Calu3 (cell line): ENCODE data around the gene KRTAP6-1. TPM values are rescaled to one million over a fixed set of nuclear protein-coding genes. Genes with fewer than 3 reads are reported as not detected.

ENCODE experiments used
- Bru-seq: library from RNA; stranded (reverse); fragments of 400-500 nt; gene quantifications from one replicate; lab custom pipeline; 2021; lab: Mats Ljungman, UMichigan
- BruChase-seq, 2 experiments: library from RNA; stranded (reverse); fragments of 400-500 nt; gene quantifications; one replicate each; lab custom pipeline; 2021; lab: Mats Ljungman, UMichigan
- BruUV-seq: library from RNA; stranded (reverse); fragments of 400-500 nt; replicated peaks from 2 replicates; lab custom pipeline; 2021; lab: Mats Ljungman, UMichigan
- CTCF ChIA-PET: fragments of 300-600 bp; sonication (Branson Sonifier 250); formaldehyde crosslinking; loops from one replicate; lab custom pipeline; 2022; ENCODE audit warnings: antibody characterized with exemption; lab: Charles Lee
- DNase-seq: peaks from one replicate; pipeline ENCODE4 v3.0.0; 2022
- H3K27ac Mint-ChIP-seq: one replicate; pipeline ENCODE4 v1.8.0; 2022; ENCODE audit warnings: mixed read lengths; ENCODE audit not compliant: unreplicated experiment
- H3K27me3 Mint-ChIP-seq: one replicate; pipeline ENCODE4 v1.8.0; 2022; ENCODE audit warnings: mixed read lengths; ENCODE audit not compliant: unreplicated experiment
- H3K36me3 Mint-ChIP-seq: one replicate; pipeline ENCODE4 v1.8.0; 2022; ENCODE audit warnings: mild to moderate bottlenecking, moderate library complexity, mixed read lengths; ENCODE audit not compliant: insufficient read depth, unreplicated experiment
- H3K4me1 Mint-ChIP-seq: one replicate; pipeline ENCODE4 v1.8.0; 2022; ENCODE audit warnings: mild to moderate bottlenecking, low read depth, mixed read lengths; ENCODE audit not compliant: unreplicated experiment
- H3K4me3 Mint-ChIP-seq: one replicate; pipeline ENCODE4 v1.8.0; 2022; ENCODE audit warnings: mild to moderate bottlenecking, low read depth, moderate library complexity, mixed read lengths; ENCODE audit not compliant: unreplicated experiment
- H3K9me3 Mint-ChIP-seq: one replicate; pipeline ENCODE4 v1.8.0; 2022; ENCODE audit warnings: low read depth, mixed read lengths; ENCODE audit not compliant: unreplicated experiment
- CTCF ChIP-seq: fragments of 200-600 bp; IDR thresholded peaks from one replicate; pipeline ENCODE4 v1.8.0; 2022; ENCODE audit warnings: antibody characterized with exemption; ENCODE audit not compliant: unreplicated experiment
- intact Hi-C: fragments of 100-400 bp; cut with micrococcal nuclease; formaldehyde crosslinking; loops from one replicate; pipeline ENCODE4 v1.10.0; 2022; ENCODE audit not compliant: unreplicated experiment
- long read RNA-seq: library from polyadenylated mRNA; stranded (forward); transcript quantifications from one replicate; pipeline ENCODE4 v2.0.0, GENCODE V29; 2022
- total RNA-seq: library from RNA; stranded (reverse); gene quantifications from 2 replicates; pipeline ENCODE4 v1.2.3, GENCODE V29; 2022

The KRTAP6-1 gene, protein sequence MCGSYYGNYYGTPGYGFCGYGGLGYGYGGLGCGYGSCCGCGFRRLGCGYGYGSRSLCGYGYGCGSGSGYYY
- total RNA-seq (not detected in 2 replicates), Bru-seq, nascent RNA (not detected), BruChase-seq, experiment 1, labeled RNA remaining after a 6-hour chase (not detected), BruChase-seq, experiment 2, labeled RNA remaining after a 2-hour chase (not detected)
- long read RNA-seq = 0 reads

DNA sequence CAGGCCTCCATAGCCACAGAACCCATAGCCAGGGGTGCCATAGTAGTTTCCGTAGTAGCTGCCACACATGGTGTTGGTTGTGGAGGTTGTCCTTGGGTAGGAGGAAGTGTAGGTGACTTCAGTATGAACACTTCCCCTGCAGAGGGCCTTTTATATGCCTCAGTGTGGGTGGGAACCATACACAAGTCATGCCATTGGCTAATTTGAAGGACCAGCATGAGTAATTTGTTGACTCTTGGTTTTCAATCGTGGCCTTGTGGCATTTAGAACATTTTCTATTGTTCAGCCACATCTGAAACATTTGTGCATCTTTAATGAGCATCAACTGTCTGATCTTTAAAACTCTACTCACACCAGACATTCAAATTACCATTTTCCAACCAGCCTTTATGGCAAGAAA is at the start of gene KRTAP6-1:
TSS of gene KRTAP6-1 (minus strand) at position 95 of the 400 bp plus-strand sequence. CDS start at position 69, 26 bp downstream.
- no peaks in the 10 kb centered on the region for H3K27me3 Mint-ChIP-seq
- H3K27ac Mint-ChIP-seq = no peak within 1 kb of the TSS
- H3K4me1 Mint-ChIP-seq = no peaks in the 10 kb centered on the region
- peaks cover 4% of the 10 kb centered on the region for H3K9me3 Mint-ChIP-seq
- no TSS peak for BruUV-seq
- no peaks in the 10 kb centered on the region for H3K36me3 Mint-ChIP-seq
- no peak for DNase-seq
- intact Hi-C loops = no loop called here
- CTCF ChIA-PET = no interaction called here
- TF ChIP-seq CTCF = no peak
- no peak within 1 kb of the TSS for H3K4me3 Mint-ChIP-seq

GRCh38 chr21:30652891-30653290 is 39.2 kb upstream of the KRTAP6-1 start:
- CTCF ChIA-PET = no interaction called here
- Mint-ChIP-seq H3K4me1 (no peaks in the 10 kb centered on the region), H3K27me3 (no peaks in the 10 kb centered on the region), H3K9me3 (peaks cover 14% of the 10 kb centered on the region), H3K27ac (no peak overlapping the region), H3K4me3 (no peak overlapping the region), H3K36me3 (no peaks in the 10 kb centered on the region)
- no TSS peak for BruUV-seq
- DNase-seq = no peak
- TF ChIP-seq CTCF = no peak
- intact Hi-C loops = no loop called here

DNA sequence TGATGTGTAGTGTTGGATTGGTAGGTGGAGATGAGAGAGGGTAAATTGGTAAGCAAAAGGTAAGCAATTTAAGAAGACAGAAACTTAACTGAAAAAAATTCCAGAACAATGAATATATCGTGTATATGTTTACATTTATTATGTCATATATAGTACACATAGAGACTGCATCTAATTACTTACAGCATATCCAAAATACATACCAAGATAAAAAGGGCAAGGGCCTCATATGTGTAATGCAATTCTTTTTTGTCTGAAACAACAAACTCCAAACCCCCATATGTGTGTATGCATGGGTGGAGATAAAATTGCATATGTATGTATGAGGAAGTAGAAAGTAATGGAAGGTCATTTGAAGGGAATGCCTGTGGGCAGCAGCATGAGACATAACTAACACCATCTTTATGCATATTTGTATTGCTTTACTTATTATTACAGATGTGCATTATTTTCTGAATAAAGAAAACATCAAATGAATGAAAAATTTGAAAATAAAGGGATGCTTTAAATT is 33.2 kb upstream of the KRTAP6-1 start:
- H3K36me3 Mint-ChIP-seq = no peaks in the 10 kb centered on the region
- intact Hi-C loops = no loop called here
- no peak for DNase-seq
- CTCF ChIA-PET = no interaction called here
- BruUV-seq = no TSS peak
- no peak overlapping the region for H3K27ac Mint-ChIP-seq
- H3K4me1 Mint-ChIP-seq = no peaks in the 10 kb centered on the region
- H3K4me3 Mint-ChIP-seq = no peak overlapping the region
- H3K27me3 Mint-ChIP-seq = no peaks in the 10 kb centered on the region
- TF ChIP-seq CTCF = no peak
- H3K9me3 Mint-ChIP-seq = peaks cover 15% of the 10 kb centered on the region

GRCh38 chr21:30642564-30642963 is 28.8 kb upstream of the KRTAP6-1 start, which contains the start of gene KRTAP20-3:
Gene KRTAP20-3 (plus strand): TSS chr21:30642864.
- TF ChIP-seq CTCF = no peak
- no peaks in the 10 kb centered on the region for H3K27me3 Mint-ChIP-seq
- no peaks in the 10 kb centered on the region for H3K4me1 Mint-ChIP-seq
- BruUV-seq = no TSS peak
- no peak within 1 kb of the TSS for H3K4me3 Mint-ChIP-seq
- CTCF ChIA-PET = no interaction called here
- no peaks in the 10 kb centered on the region for H3K36me3 Mint-ChIP-seq
- H3K9me3 Mint-ChIP-seq = peaks cover 13% of the 10 kb centered on the region
- H3K27ac Mint-ChIP-seq = no peak within 1 kb of the TSS
- intact Hi-C loops = no loop called here
- DNase-seq = no peak
